Fibroblast of the aortic adventitia (primary cell): Measurements from ENCODE around the gene CRTC3. TPM values are rescaled to one million over a fixed set of nuclear protein-coding genes. Genes with fewer than 3 reads are reported as not detected.

Experiments
- DNase-seq: peaks from one replicate; pipeline ENCODE4 v3.0.0-alpha.2; 2010; ENCODE audit warnings: low read depth
- H3K4me3 ChIP-seq: 2 replicates; pipeline ENCODE4 v1.5.1; 2011; ENCODE audit warnings: low read depth, mild to moderate bottlenecking, control low read depth, low read length, moderate library complexity
- total RNA-seq: library from RNA; depleted of rRNA; stranded (reverse); fragments of >200 nt; gene quantifications from 2 replicates; pipeline ENCODE4 v1.2.3, GENCODE V29; 2012; ENCODE audit warnings: low replicate concordance
- TF ChIP-seq, protein P1 (sequence below): IDR thresholded peaks from 2 replicates; pipeline ENCODE4 v1.5.1; 2011; ENCODE audit warnings: mild to moderate bottlenecking, low read length, control low read depth, inconsistent platforms; ENCODE audit not compliant: insufficient read depth

The CRTC3 gene
- total RNA-seq, 1 donor, result 15.7 TPM

DNA sequence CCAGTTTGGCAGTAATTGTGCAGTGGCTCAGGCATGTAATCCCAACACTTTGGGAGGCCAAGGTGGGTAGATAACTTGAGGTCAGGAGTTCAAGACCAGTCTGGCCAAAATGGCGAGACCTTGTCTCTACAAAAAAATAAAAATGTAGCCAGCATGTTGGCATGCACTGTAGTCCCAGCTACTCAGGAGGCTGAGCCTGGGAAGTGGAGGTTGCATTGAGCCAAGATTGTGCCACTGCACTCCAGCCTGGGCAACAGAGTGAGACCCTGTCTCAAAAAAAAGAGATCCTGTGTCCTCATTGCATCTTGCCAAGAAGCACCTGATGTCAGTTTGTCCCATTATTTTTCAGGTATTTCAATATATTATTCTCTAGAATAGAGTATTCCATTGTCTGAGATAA, 61.8 kb downstream of the CRTC3 start:
- DNase-seq, result no peak

DNA sequence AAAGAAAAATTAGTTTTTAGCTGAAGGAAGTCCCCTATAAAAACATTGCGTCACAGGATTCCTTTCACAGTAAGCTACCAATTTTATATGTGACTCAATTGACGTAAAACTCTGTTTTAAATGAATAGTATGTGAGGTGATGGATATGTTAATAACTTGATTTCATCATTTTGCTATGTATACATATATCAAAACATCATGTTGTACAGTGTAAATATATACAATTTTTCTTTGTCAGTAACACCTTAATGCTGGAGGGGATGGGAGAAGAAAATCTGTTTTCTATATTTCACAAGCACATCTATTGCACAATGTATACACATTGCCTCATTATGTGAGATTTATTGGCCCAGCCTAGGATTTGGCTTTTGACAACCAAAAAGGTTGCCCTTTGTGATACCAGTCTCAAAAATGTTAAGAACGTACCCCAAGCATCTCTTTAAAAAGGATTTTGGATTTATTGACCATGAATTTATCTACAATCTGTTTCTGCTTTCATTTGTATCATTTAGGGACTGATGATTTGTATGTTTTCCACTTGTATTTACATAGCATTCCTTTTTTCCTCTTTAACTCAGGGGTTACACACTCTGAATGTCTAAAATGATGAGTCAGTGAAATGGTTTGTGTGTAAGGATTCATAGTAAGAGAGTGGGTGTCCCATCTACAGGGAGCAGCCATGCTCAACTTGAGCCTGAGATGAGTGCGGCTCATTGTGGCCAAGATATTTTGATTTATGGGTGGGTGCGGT, 62.6 kb downstream of the CRTC3 start:
- DNase-seq, result peak; percentile 76
- TF ChIP-seq, protein P1, sequence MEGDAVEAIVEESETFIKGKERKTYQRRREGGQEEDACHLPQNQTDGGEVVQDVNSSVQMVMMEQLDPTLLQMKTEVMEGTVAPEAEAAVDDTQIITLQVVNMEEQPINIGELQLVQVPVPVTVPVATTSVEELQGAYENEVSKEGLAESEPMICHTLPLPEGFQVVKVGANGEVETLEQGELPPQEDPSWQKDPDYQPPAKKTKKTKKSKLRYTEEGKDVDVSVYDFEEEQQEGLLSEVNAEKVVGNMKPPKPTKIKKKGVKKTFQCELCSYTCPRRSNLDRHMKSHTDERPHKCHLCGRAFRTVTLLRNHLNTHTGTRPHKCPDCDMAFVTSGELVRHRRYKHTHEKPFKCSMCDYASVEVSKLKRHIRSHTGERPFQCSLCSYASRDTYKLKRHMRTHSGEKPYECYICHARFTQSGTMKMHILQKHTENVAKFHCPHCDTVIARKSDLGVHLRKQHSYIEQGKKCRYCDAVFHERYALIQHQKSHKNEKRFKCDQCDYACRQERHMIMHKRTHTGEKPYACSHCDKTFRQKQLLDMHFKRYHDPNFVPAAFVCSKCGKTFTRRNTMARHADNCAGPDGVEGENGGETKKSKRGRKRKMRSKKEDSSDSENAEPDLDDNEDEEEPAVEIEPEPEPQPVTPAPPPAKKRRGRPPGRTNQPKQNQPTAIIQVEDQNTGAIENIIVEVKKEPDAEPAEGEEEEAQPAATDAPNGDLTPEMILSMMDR, result no peak
- H3K4me3 ChIP-seq, result no peak overlapping the region

More for the DNA sequence above, 61.8 kb downstream of the CRTC3 start:
- TF ChIP-seq, protein P1, result no peak
- H3K4me3 ChIP-seq, result no peak overlapping the region

DNA sequence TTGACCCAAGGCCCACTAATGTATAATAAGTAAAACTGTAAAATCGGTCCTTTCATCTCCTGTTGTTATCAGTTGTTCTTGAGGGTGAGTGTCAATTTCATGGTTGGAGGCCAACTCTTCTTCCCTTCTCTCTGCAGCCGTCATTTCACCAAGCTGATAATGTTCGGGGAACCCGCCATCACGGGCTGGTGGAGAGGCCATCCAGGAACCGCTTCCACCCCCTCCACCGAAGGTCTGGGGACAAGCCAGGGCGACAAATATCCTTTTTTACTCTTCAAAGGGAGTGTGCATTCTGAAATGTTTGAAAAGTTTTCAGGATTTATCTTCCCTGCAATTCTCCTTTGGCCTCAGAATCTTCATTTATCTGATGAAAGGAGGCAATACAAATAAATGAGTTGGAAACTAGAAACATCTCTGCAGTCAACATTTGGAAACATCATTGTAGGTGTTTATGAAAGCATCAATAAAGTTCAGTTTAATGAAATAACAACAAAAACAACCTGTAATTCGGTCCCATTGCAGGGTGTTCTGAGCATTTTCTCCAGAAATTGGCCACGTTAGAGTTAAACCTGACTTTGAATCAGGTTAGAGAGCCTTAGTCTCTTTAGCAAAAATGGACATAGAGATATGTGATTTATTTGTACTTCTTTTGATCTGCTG, 63.9 kb downstream of the CRTC3 start:
- TF ChIP-seq, protein P1, result no peak
- H3K4me3 ChIP-seq, result no peak overlapping the region
- DNase-seq, result no peak

DNA sequence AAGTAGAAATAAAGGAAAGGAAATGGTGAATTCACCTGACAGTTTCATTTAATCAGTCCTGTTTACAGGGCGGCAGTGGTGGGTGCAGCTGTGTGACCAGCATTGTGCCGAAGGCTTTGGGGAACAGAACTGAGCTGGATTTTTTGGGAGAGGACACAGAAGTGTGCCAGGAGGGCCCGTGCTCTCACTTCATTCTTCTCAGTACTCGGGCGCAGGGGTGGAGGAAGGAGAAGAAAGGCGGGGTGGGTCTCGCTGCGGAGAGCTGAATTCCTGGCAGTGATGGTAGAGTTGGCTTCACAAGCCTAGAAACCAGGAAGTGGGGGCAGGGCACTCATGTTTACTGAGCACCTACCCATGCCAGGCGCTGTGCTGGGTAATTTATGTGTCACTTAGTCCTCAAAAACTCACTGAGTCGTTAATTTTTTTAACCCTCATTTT, 64.6 kb downstream of the CRTC3 start:
- TF ChIP-seq, protein P1, result no peak
- no peak overlapping the region for H3K4me3 ChIP-seq
- DNase-seq, result peak; percentile 69

DNA sequence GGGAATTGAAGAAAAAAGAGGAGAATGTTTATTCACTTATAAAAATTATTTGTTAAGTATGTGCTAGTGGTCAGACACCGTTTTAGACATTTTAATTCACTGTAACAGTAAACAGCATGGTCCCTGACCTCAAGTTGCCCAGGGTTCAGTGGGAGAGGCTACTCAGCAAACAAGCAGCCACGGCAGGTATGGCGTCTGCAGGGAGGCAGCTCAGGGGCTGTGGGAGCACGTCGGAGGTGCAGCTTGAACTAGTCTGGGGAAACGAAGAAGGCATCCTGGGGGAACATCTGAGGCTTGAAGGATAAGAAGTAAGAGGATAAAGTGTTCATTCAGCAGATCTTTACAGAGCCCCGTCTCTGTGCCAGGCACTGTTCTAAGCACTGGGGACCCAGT, 66.0 kb downstream of the CRTC3 start:
- DNase-seq, result no peak
- TF ChIP-seq, protein P1, result no peak
- no peak overlapping the region for H3K4me3 ChIP-seq

DNA sequence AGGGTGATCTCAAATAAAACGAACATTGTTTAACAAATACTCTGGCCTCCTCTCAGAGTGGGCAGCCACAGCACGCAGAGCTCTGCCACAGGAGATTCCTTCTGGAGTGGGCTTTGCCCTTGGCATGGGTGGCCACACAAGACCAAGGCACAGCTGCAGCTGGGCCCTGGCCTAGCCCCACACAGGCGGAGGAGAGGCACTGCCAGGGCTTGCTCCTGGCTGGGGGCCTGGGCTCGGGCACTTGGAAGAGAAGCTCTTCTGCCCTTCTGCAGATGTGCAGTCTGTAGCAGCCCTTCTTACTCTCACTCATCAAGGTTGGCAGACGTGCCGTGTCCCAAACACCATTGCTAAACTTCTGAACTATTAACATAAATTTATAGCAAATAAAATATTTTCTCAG, 67.2 kb downstream of the CRTC3 start:
- TF ChIP-seq, protein P1, result no peak
- DNase-seq, result no peak
- no peak overlapping the region for H3K4me3 ChIP-seq
